ENCODE data around the gene VIT. TPM values are rescaled to one million over a fixed set of nuclear protein-coding genes. Genes with fewer than 3 reads are reported as not detected.

Gene VIT
- total and polyA plus RNA-seq, 3 experiments from 2014 or later, result 0.08 TPM; not detected in 2

DNA sequence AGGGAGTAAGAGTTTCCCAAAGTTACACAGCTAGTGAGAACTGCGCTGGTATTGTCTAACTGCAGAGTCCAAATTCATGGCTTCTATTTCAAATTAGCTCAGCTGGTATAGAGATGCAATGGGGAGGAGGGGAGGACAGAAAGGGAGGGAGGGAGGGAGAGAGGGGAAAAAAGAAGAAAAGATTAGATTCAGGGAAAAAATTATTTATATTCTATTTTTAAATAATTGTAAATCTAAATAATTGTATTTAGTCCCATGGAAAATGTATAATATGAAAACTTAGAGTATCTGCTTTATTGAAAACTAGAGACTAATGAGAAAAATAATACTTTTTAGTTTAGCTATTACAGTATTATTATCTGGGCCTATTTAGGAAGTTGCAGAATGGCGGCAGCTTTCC is 37.3 kb upstream of the VIT start:
- Mint-ChIP-seq H3K36me3 (no peaks in the 10 kb centered on the region), H3K27ac (no peak overlapping the region), H3K4me3 (no peak overlapping the region), H3K4me1 (no peaks in the 10 kb centered on the region), H3K27me3 (peaks cover 0 to 3% of the 10 kb centered on the region in 2 donors), H3K9me3 (no peaks in the 10 kb centered on the region)
- DNase-seq, result no peak
- Histone ChIP-seq H3K9me3 (ENCODE audit: low read length) (no peaks in the 10 kb centered on the region), H3K36me3 (ENCODE audit: insufficient read depth, low read length) (no peaks in the 10 kb centered on the region), H3K27ac (ENCODE audit: low read depth, low read length) (no peak overlapping the region), H3K4me3 (ENCODE audit: low read length) (no peak overlapping the region), H3K4me1 (ENCODE audit: insufficient read depth, low read length) (no peaks in the 10 kb centered on the region), H3K27me3 (ENCODE audit: insufficient read depth, low read length, poor library complexity, severe bottlenecking) (no peaks in the 10 kb centered on the region)
- CTCF ChIA-PET, result no interaction called here
- POLR2A ChIA-PET, result no interaction called here

DNA sequence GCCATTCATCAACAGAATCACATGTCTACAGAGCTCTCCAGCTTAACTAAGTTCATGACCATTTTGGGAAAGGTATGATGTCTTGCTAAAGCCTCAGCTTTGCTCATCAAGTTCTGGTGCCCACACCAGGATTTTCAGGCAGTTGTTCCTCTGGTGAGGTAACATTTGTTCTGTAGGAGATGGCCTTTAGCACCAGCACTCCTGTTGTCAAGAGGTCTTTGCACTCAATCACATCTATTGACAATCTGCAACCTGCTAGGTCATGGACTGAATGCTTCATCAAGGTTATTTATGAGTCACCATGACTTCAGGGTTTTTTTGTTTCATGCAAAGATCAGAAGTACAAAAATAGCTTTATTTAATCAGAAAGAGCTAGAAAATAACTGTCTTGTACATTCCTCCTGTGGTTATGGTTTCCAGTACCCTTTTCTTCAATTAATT is 36.6 kb upstream of the VIT start:
- Histone ChIP-seq H3K27me3 (ENCODE audit: insufficient read depth, low read length, poor library complexity, severe bottlenecking) (no peaks in the 10 kb centered on the region), H3K4me1 (ENCODE audit: insufficient read depth, low read length) (no peaks in the 10 kb centered on the region), H3K36me3 (ENCODE audit: insufficient read depth, low read length) (no peaks in the 10 kb centered on the region), H3K4me3 (ENCODE audit: low read length) (no peak overlapping the region), H3K27ac (ENCODE audit: low read depth, low read length) (no peak overlapping the region), H3K9me3 (ENCODE audit: low read length) (no peaks in the 10 kb centered on the region)
- DNase-seq, result no peak
- H3K27me3 Mint-ChIP-seq, result peaks cover 0 to 3% of the 10 kb centered on the region in 2 donors
- no peaks in the 10 kb centered on the region for H3K9me3 Mint-ChIP-seq
- H3K4me1 Mint-ChIP-seq, result no peaks in the 10 kb centered on the region
- ChIA-PET POLR2A (no interaction called here), CTCF (no interaction called here)
- H3K36me3 Mint-ChIP-seq, result no peaks in the 10 kb centered on the region
- H3K4me3 Mint-ChIP-seq, result no peak overlapping the region
- no peak overlapping the region for H3K27ac Mint-ChIP-seq

DNA sequence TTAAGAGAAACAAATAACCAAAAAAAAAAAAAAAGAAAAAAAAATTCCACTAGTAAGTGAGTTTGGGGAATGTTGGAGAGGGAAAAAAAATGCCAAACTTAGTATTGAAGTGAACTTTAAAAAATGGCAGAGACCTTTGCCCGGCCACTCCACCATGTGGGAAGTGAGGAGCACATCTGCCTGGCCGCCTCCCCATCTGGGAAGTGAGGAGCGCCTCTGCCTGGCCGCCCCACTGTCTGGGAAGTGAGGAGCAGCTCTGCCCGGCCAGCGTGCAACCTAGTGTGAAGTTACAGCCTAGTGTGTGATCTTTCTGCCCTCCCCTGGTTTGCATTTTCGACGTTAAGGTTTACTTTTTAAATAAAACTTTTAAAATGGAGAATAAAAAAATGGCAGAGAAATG is 33.9 kb upstream of the VIT start:
- DNase-seq, result no peak
- Mint-ChIP-seq H3K4me1 (no peaks in the 10 kb centered on the region), H3K4me3 (no peak overlapping the region), H3K36me3 (no peaks in the 10 kb centered on the region), H3K9me3 (no peaks in the 10 kb centered on the region), H3K27me3 (peaks cover 3 to 6% of the 10 kb centered on the region in 2 donors), H3K27ac (no peak overlapping the region)
- ChIA-PET POLR2A (no interaction called here), CTCF (no interaction called here)
- Histone ChIP-seq H3K4me1 (ENCODE audit: insufficient read depth, low read length) (no peaks in the 10 kb centered on the region), H3K27me3 (ENCODE audit: insufficient read depth, low read length, poor library complexity, severe bottlenecking) (no peaks in the 10 kb centered on the region), H3K27ac (ENCODE audit: low read depth, low read length) (no peak overlapping the region), H3K4me3 (ENCODE audit: low read length) (no peak overlapping the region), H3K9me3 (ENCODE audit: low read length) (no peaks in the 10 kb centered on the region), H3K36me3 (ENCODE audit: insufficient read depth, low read length) (no peaks in the 10 kb centered on the region)

DNA sequence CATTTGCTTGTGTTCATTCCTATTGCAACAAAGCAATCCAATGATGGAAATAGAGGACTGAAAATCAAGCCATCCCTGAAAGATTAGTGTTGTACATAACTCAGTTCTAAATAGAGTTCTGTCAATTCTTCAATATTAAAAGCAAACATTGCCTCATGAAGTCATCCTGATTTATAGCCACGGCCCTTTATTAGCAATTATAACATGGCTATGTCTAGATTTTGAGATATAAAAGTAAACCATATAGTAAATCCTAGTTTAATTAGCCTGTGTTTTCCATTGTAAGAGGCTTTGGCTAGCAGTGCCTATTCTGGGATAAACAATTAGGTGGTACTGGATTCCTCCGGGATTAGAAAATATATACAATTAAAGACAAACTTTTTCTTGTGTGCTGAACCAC is 33.2 kb upstream of the VIT start:
- no peak for DNase-seq
- no peaks in the 10 kb centered on the region for H3K27me3 ChIP-seq (ENCODE audit: insufficient read depth, low read length, poor library complexity, severe bottlenecking)
- no peaks in the 10 kb centered on the region for H3K36me3 Mint-ChIP-seq
- ChIA-PET CTCF (interaction anchor here (1.5 kb wide), 1 partner anchor 308 kb away, joined by 3 read pairs; the partner anchor contains the start of gene CRIM1), POLR2A (no interaction called here)
- H3K4me1 Mint-ChIP-seq, result no peaks in the 10 kb centered on the region
- H3K9me3 Mint-ChIP-seq, result no peaks in the 10 kb centered on the region
- H3K27ac Mint-ChIP-seq, result no peak overlapping the region
- H3K27me3 Mint-ChIP-seq, result peaks cover 1 to 10% of the 10 kb centered on the region in 2 donors
- H3K4me1 ChIP-seq (ENCODE audit: insufficient read depth, low read length), result no peaks in the 10 kb centered on the region
- H3K4me3 Mint-ChIP-seq, result no peak overlapping the region
- no peaks in the 10 kb centered on the region for H3K9me3 ChIP-seq (ENCODE audit: low read length)
- no peaks in the 10 kb centered on the region for H3K36me3 ChIP-seq (ENCODE audit: insufficient read depth, low read length)
- no peak overlapping the region for H3K27ac ChIP-seq (ENCODE audit: low read depth, low read length)
- no peak overlapping the region for H3K4me3 ChIP-seq (ENCODE audit: low read length)

DNA sequence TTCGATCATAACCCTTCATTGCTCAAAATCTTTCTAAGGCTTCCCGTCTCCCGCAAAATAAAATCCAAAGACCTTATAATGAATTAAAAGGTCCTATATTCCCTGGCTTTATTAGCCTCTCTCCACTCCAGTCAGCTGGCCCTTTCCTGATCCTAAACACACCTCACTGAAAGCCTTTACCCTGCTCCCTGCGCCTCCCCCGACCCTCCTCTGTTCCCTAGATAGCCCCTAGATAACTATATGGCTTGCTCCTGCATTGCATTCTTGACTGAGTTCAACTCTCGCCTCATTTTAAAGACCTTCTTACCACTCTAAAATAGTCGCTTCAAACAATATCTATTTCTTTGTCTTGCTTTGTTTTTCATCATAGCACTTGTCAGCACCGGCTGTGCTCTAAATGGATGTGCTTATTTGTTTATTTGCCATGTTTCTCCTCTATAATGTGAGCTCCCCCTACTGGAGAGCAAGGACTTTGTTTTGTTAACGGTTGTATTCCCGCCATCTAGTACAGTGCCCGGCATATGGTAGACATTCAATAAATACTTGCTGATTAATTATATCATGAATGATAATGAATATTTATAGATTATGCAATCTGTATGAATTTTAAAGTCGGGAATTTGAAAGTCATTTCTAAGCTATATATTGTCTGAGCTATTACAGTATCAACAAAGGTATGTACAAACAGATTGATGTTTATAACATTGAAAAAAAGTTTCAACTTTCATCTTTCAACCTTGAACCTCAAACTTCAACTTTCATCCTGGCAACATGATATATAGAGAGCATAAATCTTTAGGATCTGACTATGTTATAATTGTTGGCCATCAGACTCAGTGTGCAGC is 32.4 kb upstream of the VIT start:
- no peak overlapping the region for H3K27ac Mint-ChIP-seq
- Histone ChIP-seq H3K27me3 (ENCODE audit: insufficient read depth, low read length, poor library complexity, severe bottlenecking) (no peaks in the 10 kb centered on the region), H3K27ac (ENCODE audit: low read depth, low read length) (no peak overlapping the region), H3K9me3 (ENCODE audit: low read length) (no peaks in the 10 kb centered on the region), H3K4me1 (ENCODE audit: insufficient read depth, low read length) (no peaks in the 10 kb centered on the region), H3K4me3 (ENCODE audit: low read length) (no peak overlapping the region), H3K36me3 (ENCODE audit: insufficient read depth, low read length) (no peaks in the 10 kb centered on the region)
- H3K27me3 Mint-ChIP-seq, result peaks cover 1 to 13% of the 10 kb centered on the region in 2 donors
- no peaks in the 10 kb centered on the region for H3K36me3 Mint-ChIP-seq
- no peak overlapping the region for H3K4me3 Mint-ChIP-seq
- DNase-seq, result peak in 2 of 5 donors; percentile 9 to 21
- no peaks in the 10 kb centered on the region for H3K4me1 Mint-ChIP-seq
- ChIA-PET CTCF (interaction anchor here (1.0 to 1.5 kb wide), 4 partner anchors 12 to 311 kb away, joined by 3 to 9 read pairs (median 6); partner anchors contain the start of gene CRIM1), POLR2A (no interaction called here)
- no peaks in the 10 kb centered on the region for H3K9me3 Mint-ChIP-seq

DNA sequence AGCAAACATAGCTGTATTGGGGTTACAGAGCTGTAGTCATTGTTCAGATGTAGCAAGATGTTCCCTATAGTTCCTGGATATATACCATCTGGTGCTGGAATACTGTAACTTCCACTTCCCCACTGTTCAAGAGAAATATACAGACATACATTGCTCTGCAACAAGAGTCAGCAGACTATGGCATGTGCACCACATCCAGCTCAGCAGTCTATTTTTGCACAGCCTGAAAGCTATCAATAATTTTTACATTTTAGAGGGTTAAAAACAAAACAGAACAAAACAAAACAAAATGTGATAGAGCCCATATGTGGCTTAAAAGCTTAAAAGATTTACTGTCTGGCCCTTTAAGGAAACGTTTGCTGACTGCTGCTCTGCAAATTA is 31.8 kb upstream of the VIT start:
- Histone ChIP-seq H3K9me3 (ENCODE audit: low read length) (no peaks in the 10 kb centered on the region), H3K27ac (ENCODE audit: low read depth, low read length) (no peak overlapping the region), H3K4me1 (ENCODE audit: insufficient read depth, low read length) (no peaks in the 10 kb centered on the region), H3K4me3 (ENCODE audit: low read length) (no peak overlapping the region), H3K36me3 (ENCODE audit: insufficient read depth, low read length) (no peaks in the 10 kb centered on the region), H3K27me3 (ENCODE audit: insufficient read depth, low read length, poor library complexity, severe bottlenecking) (no peaks in the 10 kb centered on the region)
- no peak overlapping the region for H3K4me3 Mint-ChIP-seq
- no peaks in the 10 kb centered on the region for H3K36me3 Mint-ChIP-seq
- CTCF ChIA-PET, result interaction anchor here (1.0 to 1.5 kb wide), 4 partner anchors 13 to 312 kb away, joined by 3 to 9 read pairs (median 6); partner anchors contain the start of gene CRIM1
- POLR2A ChIA-PET, result no interaction called here
- H3K27ac Mint-ChIP-seq, result no peak overlapping the region
- H3K4me1 Mint-ChIP-seq, result no peaks in the 10 kb centered on the region
- DNase-seq, result no peak
- no peaks in the 10 kb centered on the region for H3K9me3 Mint-ChIP-seq
- H3K27me3 Mint-ChIP-seq, result peaks cover 0 to 13% of the 10 kb centered on the region in 2 donors

DNA sequence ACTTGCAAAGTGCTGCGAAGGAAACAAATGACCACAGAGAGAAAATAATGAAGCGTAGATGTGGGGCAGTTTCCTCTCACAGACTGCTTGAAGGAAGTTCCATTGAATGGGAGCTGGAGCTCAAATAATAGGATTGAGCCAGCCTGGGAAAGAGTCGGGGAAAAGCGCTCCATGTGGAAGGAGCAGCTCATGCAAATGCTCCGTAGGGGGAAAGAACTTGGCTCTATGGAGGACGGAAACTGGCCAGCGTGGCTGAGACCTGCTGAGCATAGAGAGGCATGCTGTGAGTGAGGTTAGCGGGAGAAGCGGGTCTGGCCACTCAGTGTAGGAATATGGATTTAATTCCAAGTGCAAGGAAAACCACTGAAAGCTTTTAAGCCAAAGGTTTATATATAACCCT is 28.6 kb upstream of the VIT start:
- Mint-ChIP-seq H3K4me3 (no peak overlapping the region), H3K9me3 (no peaks in the 10 kb centered on the region), H3K27me3 (peaks cover 6 to 31% of the 10 kb centered on the region in 2 donors), H3K4me1 (no peaks in the 10 kb centered on the region), H3K27ac (no peak overlapping the region), H3K36me3 (no peaks in the 10 kb centered on the region)
- no peak overlapping the region for H3K27ac ChIP-seq (ENCODE audit: low read depth, low read length)
- CTCF ChIA-PET, result no interaction called here
- no peaks in the 10 kb centered on the region for H3K27me3 ChIP-seq (ENCODE audit: insufficient read depth, low read length, poor library complexity, severe bottlenecking)
- no peaks in the 10 kb centered on the region for H3K36me3 ChIP-seq (ENCODE audit: insufficient read depth, low read length)
- POLR2A ChIA-PET, result no interaction called here
- H3K4me1 ChIP-seq (ENCODE audit: insufficient read depth, low read length), result no peaks in the 10 kb centered on the region
- H3K4me3 ChIP-seq (ENCODE audit: low read length), result no peak overlapping the region
- no peak for DNase-seq
- H3K9me3 ChIP-seq (ENCODE audit: low read length), result no peaks in the 10 kb centered on the region

DNA sequence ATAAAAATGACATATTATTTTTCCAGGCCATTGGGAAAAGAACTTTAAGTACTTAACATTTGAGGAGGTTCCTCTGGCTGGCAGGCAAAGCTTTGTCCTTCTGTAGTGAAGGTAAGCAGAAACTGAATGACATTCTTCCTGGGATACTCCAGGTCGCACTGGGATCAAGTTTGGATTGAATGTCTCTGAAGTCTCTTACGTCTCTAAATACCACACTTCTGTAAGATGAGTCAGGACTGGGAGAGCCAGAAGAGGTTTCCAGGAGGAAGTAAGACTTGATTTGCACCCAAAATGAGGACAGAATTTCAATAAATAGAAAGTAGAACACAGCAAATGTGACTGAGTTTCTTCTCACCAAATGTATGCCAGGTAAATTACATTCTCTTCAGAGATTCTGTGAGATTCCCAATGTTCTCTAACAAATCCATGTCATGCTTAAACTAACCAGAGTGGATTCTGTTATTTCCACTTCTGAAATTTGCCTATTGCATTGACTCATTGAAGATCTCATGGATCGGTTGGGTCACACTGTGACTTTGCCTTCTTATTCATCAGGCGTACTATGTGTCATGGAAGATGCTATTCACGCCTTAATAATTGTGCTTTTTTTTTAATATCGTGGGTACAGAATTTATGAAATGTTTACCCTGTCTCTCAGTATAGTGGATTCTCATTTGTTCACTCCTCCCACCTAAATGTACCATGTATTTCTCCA is 25.5 kb upstream of the VIT start:
- H3K4me3 Mint-ChIP-seq, result no peak overlapping the region
- H3K9me3 Mint-ChIP-seq, result no peaks in the 10 kb centered on the region
- CTCF ChIA-PET, result no interaction called here
- no peak for DNase-seq
- H3K4me1 ChIP-seq (ENCODE audit: insufficient read depth, low read length), result no peaks in the 10 kb centered on the region
- H3K36me3 Mint-ChIP-seq, result no peaks in the 10 kb centered on the region
- H3K36me3 ChIP-seq (ENCODE audit: insufficient read depth, low read length), result no peaks in the 10 kb centered on the region
- no peak overlapping the region for H3K27ac Mint-ChIP-seq
- no peak overlapping the region for H3K27ac ChIP-seq (ENCODE audit: low read depth, low read length)
- no peaks in the 10 kb centered on the region for H3K4me1 Mint-ChIP-seq
- H3K27me3 ChIP-seq (ENCODE audit: insufficient read depth, low read length, poor library complexity, severe bottlenecking), result no peaks in the 10 kb centered on the region
- H3K27me3 Mint-ChIP-seq, result peaks cover 7 to 50% of the 10 kb centered on the region in 2 donors
- POLR2A ChIA-PET, result no interaction called here
- H3K9me3 ChIP-seq (ENCODE audit: low read length), result no peaks in the 10 kb centered on the region
- H3K4me3 ChIP-seq (ENCODE audit: low read length), result no peak overlapping the region
